Kidney capillary endothelial cell (primary cell): ENCODE measurements around the gene KIF15.
"Not testable (repeated sequence)": the region's sequence is repeated elsewhere in the genome, so short reads cannot be mapped to it uniquely, and the experiment has no call there.

Experiments used
- DNase-seq: peaks from one replicate; pipeline ENCODE4 v3.0.0-alpha.2; 2018; ENCODE audit warnings: low spot score

The KIF15 gene

DNA sequence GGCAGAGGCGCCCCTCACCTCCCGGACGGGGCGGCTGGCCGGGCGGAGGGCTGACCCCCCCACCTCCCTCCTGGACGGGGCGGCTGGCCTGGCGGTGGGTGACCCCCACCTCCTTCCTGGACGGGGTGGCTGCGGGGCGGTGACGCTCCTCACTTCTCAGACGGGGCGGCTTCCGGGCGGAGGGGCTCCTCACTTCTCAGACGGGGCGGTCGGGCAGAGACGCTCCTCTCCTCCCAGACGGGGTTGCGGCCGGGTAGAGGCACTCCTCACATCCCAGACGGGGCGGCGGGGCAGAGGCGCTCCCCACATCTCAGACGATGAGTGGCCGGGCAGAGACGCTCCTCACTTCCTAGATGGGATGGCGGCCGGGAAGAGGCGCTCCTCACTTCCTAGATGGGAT lies 59.6 kb downstream of the KIF15 start:
- DNase-seq = not testable (repeated sequence)

DNA sequence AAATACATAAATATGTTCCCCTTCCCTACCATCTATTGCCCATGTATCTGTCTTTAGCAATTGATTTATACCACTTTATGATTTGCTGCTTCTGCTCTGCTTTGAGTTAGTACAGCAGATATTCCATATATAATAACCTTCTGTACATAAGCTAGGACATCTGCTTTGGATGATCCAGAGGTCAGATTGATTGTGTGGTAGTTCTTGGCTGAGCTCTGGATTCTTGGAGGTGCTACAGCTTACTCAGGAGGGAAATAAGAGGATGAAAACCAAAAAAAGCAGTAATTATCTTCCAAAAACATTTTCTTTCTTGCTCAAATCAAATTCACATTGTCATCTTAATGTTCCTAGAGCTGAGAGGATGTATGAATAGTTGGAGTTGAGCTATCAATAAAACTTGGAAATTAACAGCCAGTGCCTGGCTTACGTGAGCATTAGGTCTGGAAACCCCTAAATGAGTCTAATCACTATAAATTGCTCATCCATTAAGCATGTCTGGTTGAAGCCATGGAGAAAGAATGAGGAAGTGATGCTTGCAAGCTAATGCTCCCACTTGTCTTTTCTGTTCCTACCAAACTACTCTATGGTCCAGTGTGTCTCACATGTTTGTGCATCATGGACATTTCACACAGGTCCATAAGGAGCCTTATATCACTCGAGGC lies 63.8 kb downstream of the KIF15 start:
- no peak for DNase-seq

DNA sequence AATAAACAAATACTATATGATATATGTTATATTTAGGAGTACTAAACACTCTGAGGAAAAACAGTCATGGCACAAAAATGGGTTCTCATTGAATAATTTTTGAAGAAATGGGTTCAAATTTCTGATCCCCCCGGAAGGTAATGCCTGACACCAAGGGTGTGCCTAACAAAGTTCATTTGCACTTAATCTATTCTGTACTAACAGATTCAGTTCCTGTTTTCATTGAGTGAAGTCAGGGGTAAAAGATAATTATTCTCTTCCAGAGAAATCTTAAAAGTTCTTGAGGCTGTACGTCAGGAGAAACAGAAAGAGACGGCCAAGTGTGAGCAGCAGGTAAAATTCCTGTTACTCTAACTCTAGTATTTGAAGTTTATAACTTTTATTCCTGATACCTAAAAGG lies 65.6 kb downstream of the KIF15 start:
- no peak for DNase-seq

DNA sequence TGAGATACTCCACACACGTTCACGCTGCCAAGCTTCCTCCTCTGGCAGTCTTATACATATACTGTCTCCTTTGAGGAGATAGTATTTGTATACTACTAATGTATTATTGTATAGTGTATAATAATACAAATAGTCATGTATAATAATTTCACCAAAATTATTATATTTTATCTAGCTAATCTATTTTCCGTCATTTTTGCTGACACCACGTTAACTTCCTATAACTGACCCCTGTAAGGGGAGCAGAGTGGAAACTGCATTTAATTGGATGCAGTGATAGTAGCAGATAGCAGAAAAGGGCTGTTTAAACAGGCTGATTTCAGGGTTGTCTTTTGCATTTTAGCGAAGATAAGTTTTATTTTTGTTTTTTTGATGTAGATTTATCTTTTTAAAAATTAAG lies 69.6 kb downstream of the KIF15 start:
- no peak for DNase-seq

DNA sequence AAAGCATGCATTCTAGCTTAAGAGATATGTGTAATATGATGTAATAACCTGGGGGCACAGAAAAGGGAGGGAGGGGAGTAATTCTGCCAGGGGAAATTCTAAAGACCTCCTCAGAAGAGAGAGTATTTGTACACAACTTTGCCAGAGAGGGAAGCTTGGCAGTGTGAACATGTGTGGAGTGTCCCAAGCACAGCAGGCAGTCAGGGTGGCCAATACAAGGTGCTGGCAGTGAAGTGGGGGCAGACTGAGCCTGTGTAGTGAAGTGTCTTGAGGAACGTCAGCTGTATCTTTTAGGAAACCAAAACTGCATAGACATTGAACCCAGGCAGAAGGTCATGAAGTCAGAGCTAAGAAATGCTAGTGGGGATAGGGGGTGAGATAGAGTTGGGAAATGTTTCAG lies 70.4 kb downstream of the KIF15 start:
- DNase-seq = no peak

DNA sequence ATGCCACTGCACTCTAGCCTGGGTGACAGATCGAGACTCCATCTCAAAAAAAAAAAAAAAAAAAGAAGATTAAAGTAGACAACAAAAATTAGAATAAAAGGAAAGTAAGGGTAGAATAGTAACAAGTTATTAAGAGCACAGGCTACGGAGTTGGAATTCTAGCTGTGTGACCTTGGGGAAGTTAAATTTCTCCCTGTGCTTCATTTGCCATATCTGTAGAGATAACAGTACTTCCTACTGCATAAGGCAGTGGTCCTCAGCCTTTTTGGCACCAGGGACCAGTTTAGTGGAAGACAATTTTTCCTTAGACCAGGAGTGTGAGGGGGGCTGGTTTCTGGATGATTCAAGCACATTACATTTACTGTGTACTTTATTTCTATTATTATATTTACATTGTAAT lies 71.4 kb downstream of the KIF15 start:
- DNase-seq = no peak

DNA sequence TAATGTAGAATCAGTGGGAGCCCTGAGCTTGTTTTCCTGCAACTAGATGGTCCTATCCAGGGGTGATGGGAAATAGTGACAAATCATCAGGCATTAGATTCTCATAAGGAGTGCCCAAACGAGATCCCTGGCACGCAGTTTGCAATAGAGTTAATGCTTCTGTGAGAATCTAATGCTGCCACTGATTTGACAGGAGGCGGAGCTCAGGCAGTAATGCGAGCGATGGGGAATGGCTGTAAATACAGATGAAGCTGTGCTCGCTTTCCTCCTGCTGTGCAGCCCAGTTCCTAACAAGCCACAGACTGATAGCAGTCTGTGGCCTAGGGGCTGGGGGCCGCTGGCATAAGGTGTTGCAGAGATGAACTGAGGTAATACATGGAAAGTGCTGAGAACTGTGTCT lies 71.8 kb downstream of the KIF15 start:
- DNase-seq = no peak

DNA sequence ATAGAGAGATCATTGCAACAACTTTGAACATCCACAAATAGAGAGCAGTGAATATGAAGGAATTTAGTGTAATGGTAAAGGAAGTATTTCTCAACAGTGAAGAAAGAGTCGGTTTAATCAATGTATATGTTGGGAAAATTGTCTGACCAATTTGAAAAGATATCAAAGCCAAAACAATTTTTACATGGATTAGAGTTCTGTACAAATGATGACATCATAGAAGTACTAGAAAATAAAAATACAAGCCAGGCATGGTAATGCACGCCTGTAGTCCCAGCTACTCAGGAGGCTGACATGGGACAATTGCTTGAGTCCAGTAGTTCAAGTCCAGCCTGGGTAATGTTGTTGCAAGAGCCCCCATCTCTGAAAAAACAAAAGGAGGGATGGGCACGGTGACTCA lies 74.1 kb downstream of the KIF15 start:
- no peak for DNase-seq

DNA sequence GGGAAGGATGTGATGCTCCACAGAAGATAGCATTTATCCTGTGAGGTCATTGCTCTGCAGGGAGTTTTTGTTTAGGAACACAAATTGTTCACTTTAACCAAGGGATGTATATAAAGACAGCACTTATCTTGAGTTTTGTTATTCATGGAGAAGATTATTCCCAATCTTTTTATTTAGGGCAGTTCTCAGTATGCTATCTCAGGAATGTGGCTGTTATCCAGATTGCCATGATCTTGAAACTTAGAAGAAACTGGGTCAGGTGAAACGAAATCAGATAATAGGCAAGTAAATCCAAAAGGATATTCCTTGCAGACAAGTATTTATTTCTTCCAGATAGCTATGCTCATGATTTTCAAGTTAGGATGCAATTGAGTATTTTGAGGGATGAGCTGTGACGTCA lies 80.8 kb downstream of the KIF15 start:
- no peak for DNase-seq

DNA sequence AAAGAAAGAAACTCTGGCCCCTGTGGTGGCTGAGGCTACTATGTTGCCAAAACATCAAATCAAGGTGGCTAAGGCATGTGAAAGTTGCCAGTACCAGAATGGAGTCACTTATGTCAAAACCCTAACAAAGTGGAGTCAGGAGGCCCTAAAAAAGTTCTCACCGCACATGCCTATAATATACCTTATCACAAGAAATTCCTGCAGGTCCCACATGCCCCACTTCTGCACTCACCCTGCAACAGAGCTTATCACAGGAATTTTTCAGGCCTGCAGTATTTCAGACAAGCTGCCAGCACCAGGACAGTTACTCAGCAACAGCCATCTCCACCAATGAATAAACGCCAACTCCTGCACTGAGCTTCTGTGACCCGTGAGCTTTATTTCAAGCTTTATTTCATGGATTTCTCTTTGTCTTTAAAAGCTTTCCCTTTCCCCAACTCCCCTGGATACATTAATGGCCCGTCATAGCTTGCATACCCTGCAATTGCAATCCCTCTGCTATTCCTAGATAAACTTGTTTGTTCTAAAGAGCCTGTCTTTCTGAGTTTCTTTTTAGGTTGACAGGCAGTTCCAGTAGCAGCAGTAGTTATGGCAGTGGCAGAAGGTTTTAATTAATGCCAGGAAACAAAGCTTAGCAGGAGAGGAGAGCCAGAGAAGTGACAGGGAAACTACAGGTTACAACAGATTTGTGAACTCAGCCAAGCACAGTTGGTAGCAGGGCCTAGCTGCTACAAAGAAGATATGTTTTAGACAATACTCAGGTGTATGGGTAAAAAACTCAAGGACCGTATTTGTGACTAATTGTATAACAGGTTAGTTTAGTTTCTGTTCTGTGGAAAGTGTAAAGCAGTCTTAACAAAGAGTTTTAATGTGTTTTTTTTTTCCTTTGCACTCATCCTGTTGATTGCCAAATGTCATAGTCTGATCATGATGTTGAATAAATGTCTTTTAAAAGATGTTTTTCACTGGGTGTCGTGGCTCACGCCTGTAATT lies 84.2 kb downstream of the KIF15 start:
- DNase-seq = no peak

DNA sequence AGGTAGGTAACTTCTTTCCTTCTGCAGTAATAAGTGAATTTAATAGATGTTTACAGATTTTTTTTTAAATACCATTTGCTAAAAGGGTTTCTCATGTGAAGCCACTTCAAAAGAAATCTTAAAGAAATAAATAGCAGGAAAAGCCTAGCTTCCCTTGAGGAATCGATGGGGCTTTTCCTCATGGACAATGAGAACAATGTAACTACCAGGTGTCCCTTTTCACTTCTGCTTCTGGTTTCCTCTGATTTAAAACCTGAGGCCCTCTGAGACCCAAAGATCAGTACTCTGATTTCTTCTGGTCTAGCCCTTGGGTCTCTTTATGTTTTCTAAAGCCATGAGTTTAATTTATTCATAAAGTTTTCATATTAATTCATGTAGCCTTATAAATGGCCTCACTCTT lies 87.0 kb downstream of the KIF15 start:
- DNase-seq = no peak

DNA sequence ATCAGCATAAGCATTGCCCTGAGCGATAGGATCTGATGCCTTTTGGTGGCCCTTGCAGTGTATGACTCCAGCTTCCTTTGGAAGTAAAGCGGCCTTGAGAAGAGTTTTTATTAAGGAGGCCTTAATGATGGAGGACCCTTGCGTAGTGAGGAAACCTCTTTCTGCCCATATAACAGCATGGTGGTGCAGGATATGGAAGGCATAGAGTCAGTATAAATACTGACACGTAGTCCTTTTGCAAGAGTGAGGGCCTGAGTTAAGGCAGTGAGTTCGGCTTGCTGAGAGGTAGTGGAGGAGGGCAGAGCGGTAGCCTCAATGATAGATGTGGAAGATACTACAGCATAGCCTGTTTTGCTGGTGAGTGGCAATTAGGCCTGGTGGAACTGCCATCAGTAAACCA lies 95.1 kb downstream of the KIF15 start:
- DNase-seq = not testable (repeated sequence)

DNA sequence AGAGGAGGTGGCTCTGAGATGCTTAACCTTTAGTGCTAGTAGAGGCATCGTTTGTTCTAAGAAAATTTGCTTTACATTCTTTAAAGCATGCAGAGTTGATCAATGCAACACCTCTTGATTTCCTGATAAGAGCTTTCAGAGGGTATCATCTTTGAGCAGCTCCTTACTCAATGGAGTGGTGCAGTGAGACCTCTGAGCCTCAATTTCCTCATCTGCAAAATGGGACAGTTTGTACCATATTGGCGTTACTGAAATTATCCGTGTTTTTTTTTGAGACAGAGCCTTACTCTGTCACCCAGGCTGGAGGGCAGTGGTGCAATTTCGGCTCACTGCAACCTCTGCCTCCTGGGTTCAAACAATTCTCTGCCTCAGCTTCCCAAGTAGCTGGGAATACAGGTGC lies 98.5 kb downstream of the KIF15 start:
- DNase-seq = no peak

DNA sequence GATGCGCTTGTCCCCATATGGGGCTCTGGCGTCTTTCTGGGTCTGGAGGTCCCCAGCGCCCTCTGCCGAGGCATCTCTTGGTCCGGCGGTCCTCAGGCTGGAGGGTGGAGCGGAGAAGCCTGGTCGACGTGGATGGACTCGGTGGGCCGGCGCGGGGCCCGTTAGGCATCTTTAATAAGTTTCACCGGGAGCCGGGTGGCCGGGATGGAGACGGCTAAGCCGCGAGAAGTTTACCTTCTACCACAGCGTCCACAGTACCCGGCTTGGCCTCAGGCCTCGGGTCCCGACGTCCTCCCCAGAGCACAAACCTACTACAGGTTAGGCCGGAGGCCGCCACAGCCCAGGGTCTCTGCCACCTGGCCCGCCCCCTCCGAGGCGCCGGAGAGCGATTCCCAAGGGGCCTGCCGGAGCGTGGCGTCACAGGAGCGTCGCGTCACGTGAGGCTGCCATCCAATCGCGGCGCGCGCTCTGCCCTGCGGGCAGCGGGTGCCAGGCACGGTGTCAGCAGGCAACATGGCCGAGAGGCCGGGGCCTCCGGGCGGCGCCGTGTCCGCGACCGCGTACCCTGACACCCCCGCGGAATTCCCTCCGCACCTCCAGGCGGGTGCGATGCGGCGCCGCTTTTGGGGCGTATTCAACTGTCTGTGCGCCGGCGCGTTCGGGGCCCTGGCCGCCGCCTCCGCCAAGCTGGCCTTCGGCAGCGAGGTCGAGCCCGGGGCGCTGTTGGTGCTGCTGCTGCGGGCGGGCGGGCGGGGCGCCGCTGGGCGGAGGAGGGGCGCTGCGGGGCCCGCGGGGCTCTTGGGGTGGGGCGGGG lies 100.0 kb downstream of the KIF15 start, which contains the start of gene TMEM42:
Gene TMEM42 (plus strand): TSS at position 501 of the 814 bp plus-strand sequence. CDS start 13 bp downstream, at position 514.
- DNase-seq = peak; percentile 82

DNA sequence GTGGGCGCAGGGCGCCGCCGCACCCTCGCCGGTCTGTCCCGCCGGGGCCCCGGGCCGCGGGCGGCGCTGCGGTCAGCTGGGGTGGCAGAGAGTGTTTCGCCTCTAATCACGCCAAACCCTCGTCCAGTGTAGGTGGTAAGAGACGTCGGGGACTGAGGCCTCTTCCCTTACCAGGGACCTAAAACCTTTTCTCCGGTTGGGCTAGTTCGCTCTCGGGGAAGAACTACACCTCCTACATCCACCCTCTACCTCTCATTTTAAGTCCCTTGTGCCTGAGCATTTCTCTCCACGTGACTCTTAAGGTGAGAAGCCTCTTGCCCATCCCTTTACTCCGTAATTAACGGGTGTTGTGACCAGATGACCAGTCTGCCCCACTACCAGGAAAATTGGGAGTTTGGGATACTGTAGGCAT lies 100.6 kb downstream of the KIF15 start:
- DNase-seq = peak; percentile 15

DNA sequence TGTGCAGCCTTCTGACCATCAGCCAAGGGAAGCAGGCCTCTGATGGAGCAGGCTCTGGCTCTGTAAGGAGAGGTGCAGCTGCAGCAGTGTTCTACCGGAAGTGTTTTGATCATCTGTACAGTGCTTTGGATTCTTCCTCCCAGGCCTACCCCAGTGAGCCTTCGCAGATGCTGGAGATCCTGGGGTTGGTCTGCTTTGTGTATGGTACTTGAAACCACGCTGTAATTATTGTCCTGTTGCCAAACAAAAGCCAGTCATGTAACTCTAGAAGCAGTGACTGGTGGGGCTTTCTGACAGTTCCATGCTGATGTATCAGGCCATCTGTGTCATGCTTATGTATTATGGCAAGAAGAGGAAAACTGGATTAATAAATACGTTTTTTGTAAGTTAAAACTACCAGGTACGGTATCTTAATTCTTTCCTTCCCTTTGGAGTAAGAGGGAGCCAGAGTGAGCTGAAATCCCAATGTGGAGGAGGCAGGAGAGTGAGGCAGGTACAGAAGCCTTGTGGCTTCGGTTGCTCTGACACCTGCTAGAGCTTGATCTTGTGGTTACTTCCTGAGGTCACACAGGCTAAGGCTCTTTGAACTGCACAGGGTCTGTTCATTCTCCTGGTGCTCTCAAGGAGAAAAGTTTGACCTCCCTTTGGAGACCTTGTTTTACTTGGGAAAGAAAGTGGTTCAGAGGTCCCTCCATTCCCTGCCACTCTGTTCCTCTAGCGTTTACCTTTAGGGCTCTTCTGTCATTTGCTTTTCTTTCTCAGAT lies 103.9 kb downstream of the KIF15 start:
- no peak for DNase-seq

DNA sequence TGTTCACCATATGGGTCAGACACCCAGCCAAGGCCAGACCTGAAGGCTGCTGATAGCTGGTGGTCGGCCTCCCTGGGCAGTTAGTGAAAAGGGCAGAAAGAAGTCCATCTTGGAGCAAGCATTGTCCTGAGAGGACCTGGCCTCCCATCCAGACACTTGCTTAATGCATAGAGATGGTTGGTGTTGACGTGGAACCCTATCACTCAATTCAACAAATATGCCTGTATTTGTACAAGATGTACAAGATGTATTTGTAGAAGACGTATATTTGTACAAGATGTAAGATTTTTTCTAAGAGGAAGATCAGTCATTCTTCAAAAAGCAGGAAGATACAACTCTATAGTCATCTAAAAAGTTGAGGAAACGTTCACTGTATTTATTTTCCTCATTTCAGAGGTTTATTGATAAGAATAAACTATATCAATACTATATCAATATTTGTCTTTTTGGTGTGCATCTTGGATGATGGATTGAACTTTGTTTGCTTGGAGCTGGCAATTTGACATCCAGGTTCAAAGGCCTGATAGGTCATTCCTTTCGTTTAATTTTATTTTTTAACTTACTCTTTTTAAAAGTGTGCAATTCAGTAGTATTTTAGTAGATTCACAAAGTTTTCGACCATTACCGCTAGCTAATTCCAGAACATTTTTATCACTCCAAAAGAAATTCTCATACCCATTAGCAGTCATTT lies 106.0 kb downstream of the KIF15 start:
- no peak for DNase-seq

DNA sequence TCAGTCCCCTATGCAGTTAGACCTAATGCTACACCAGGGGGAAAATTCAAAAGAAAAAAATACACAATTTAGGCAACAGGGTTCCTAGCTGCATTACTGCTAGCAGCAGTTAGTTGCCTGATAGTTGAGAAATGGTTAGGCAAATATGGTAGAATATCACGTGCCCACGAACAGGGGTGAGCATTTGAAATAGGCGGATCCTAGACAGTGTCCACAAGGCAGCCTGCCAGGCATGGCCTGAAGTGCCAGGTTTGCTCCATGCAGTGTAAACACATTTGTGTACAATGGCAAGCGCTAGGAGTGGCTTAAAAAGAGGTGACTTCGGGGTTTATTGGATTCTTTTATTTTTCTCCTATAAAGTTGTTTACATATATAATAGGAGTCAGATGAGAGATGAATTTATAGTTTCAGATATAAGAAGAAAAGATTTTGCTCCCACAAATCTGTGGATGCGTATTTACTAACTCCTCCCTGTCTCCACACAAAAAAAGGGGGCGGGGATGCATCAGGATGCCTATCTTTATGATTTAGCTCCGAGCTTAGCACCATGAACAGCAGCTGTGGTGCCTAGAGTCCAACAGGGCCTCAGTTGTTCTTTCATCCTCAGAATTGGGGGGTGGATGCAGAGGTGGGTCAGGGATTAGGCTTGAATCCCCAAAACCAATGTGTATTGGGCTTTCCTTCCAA lies 108.9 kb downstream of the KIF15 start:
- no peak for DNase-seq

DNA sequence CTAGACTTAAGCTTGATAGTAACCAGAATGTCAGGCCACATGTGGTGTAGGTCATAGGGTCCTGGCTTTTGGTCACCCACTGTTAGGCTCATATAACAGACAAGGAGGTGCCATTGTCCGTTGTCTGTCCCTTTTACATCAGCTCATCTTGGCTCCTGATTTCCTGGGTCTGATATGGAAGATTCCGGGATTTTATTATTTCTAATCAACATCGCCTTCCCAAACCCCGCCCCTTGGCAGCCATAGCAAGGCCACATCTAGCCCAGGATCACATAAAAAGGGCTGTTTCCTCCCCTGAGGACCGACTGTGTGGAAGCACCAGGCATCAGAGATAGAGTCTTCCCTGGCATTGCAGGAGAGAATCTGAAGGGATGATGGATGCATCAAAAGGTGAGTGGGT lies 112.7 kb downstream of the KIF15 start, which contains the start of gene TGM4:
Gene TGM4 (plus strand): TSS at position 301 of the 400 bp plus-strand sequence. CDS start 71 bp downstream, at position 372.
- no peak for DNase-seq

DNA sequence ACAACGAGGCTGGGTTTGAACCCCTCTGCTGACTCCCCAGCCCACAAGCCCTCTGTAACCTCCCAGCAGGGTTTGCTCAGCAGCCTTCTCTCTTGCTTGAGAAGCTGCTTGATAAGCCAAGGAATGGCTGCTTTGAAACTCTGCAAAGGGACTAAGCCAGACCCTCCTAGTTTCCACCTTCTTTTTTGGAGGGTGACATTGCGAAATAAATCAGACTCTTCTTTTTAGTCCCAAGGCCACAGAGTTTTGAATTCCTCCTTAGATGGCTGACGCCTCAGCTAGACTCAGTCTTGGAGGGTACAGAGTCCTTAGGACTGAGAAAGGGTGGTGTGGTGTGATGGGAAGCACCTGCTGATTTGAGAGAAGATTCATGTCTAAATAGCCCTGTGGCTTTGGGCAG lies 114.0 kb downstream of the KIF15 start:
- DNase-seq = no peak
